ENCODE data around the gene PTPRU.
"Not testable (repeated sequence)": the region's sequence is repeated elsewhere in the genome, so short reads cannot be mapped to it uniquely, and the experiment has no call there.

The PTPRU gene

DNA sequence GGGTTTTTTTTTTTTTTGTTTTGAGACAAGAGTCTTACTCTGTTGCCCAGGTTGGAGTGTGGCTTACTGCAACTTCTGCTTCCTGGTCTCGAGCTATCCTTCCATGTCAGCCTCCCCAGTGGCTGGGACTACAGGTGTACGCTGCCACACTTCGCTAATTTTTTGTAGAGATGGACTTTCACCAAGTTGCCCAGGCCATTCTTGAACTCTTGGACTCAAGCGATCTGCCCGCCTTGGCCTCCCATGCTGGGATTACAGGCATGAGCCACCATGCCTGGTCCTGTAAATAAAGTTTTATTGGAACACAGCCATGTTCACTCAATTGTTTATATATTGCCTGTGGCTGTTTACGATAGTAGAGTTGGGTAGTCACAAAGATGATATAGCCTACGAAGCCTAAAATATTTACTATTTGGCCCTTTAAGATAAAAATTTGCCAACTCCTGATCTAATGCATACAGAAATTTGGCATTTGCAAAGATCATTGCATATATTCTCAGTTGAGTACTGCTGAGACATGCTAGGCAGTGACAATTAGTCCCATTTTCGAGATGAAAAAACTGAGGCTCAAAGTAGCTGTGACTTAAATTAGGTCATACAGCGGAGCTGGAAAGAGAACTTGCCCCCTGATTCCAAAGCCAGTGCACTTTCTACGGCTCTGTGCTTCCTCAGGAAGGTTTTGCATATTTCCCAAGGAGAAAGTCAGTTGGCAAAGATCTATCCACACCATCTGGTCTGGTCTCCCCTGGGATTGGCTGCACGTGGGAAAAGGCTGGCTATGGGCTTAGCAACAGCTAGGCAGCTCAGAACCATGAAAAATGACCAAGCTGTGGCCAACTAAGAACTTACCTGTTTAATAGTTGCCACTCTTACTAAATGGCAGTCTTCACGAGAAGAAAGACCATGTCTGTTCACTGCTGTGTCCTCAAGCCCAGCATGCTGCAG is 25.0 kb upstream of the PTPRU start:
- CTCF ChIA-PET = interaction anchor here (0.8 to 1.3 kb wide), 2 partner anchors 8 to 11 kb away, joined by 4 read pairs; no protein-coding TSS in a partner anchor
- no peak overlapping the region for H3K4me3 ChIP-seq (ENCODE audit: low read depth, low read length)
- POLR2A ChIA-PET = no interaction called here
- no peak for DNase-seq (ENCODE audit: low read depth, low spot score)
- TF ChIP-seq CTCF (IDR thresholded peaks at IDR 0.05; ENCODE audit: insufficient read depth, low read length, missing control alignments) = no peak

GRCh38 chr1:29213055-29213454 is 23.3 kb upstream of the PTPRU start:
- ChIA-PET CTCF (interaction anchor here (1.3 kb wide), 1 partner anchor 10 kb away, joined by 4 read pairs; no protein-coding TSS in a partner anchor), POLR2A (no interaction called here)
- no peak for DNase-seq (ENCODE audit: low read depth, low spot score)
- no peak for TF ChIP-seq CTCF (IDR thresholded peaks at IDR 0.05; ENCODE audit: insufficient read depth, low read length, missing control alignments)
- H3K4me3 ChIP-seq (ENCODE audit: low read depth, low read length) = no peak overlapping the region

GRCh38 chr1:29217633-29218032 is 18.7 kb upstream of the PTPRU start:
- DNase-seq (ENCODE audit: low read depth, low spot score) = no peak
- no peak for TF ChIP-seq CTCF (IDR thresholded peaks at IDR 0.05; ENCODE audit: insufficient read depth, low read length, missing control alignments)
- POLR2A ChIA-PET = no interaction called here
- CTCF ChIA-PET = interaction anchor here (1.1 to 1.6 kb wide), 2 partner anchors 12 to 15 kb away, joined by 4 read pairs; no protein-coding TSS in a partner anchor
- no peak overlapping the region for H3K4me3 ChIP-seq (ENCODE audit: low read depth, low read length)

GRCh38 chr1:29218223-29218622 is 18.1 kb upstream of the PTPRU start:
- CTCF ChIA-PET = interaction anchor here (1.1 to 1.6 kb wide), 2 partner anchors 12 to 16 kb away, joined by 4 read pairs; no protein-coding TSS in a partner anchor
- no peak overlapping the region for H3K4me3 ChIP-seq (ENCODE audit: low read depth, low read length)
- POLR2A ChIA-PET = no interaction called here
- no peak for TF ChIP-seq CTCF (IDR thresholded peaks at IDR 0.05; ENCODE audit: insufficient read depth, low read length, missing control alignments)
- no peak for DNase-seq (ENCODE audit: low read depth, low spot score)

DNA sequence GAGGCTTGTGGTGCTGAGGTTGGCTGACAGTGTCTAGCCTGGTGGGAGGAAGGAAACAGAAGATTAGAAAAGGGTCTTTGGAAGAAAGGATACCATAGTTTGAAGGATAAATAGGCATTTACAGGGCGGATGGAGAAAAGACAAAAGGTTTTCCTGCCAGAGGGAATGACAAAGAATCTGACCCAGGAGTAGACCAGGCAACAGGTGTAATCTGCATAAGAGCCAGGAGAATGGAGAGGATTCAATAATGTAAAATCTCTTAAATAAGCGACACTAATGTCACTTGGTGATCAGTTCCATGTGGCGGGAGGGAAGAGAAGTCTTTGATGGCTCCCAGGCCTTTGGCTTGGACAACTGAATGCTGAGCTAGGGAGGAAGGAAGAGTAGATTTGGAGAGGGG is 15.0 kb upstream of the PTPRU start:
- DNase-seq (ENCODE audit: low read depth, low spot score) = no peak
- H3K4me3 ChIP-seq (ENCODE audit: low read depth, low read length) = no peak overlapping the region
- no peak for TF ChIP-seq CTCF (IDR thresholded peaks at IDR 0.05; ENCODE audit: insufficient read depth, low read length, missing control alignments)
- POLR2A ChIA-PET = no interaction called here
- CTCF ChIA-PET = interaction anchor here (1.1 to 1.4 kb wide), 2 partner anchors 19 to 39 kb away, joined by 3 to 4 read pairs; partner anchors contain the start of gene SRSF4

DNA sequence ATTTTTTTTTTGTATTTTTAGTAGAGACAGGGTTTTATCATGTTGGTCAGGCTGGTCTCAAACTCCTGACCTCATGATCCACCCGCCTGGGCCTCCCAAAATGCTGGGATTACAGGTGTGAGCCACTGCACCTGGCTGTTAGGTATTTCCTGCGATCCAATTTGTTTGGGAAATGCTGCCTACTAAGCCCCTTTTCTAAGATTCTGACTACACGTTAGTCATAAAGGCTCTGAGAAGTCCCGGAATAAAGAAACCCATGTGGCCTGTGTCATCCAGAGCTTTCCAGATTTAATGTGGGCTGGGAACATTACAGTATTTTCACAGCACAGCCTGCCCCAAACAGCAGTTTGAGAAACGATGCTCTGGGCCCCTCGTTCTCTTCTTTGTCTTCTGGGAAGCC is 14.1 kb upstream of the PTPRU start:
- POLR2A ChIA-PET; DNase-seq (ENCODE audit: low read depth, low spot score); H3K4me3 ChIP-seq (ENCODE audit: low read depth, low read length): not testable (repeated sequence)
- CTCF ChIA-PET = interaction anchor here (1.1 kb wide), 1 partner anchor 20 kb away, joined by 3 read pairs; no protein-coding TSS in a partner anchor
